H1 (cell line): ENCODE measurements around the gene CDCA4. TPM values are rescaled to one million over a fixed set of nuclear protein-coding genes. Genes with fewer than 3 reads are reported as not detected.

ENCODE experiments used
- CTCF ChIA-PET: fragments of 300-600 bp; sonication (Branson Sonifier 250); formaldehyde crosslinking; loops from one replicate; lab custom pipeline; 2021; ENCODE audit not compliant: partially characterized antibody; lab: Charles Lee
- POLR2A ChIA-PET: fragments of 300-600 bp; sonication (Branson Sonifier 250); formaldehyde crosslinking; loops from one replicate; lab custom pipeline; 2021; ENCODE audit warnings: inconsistent platforms; ENCODE audit not compliant: partially characterized antibody; lab: Charles Lee
- DNase-seq, 2 experiments: peaks; one replicate each; pipeline versions ENCODE4 v3.0.0 to v3.0.0-alpha.2; 2010 to 2022; ENCODE audit warnings: low spot score in 2 of 2, low read depth in 1 of 2, mixed read lengths in 1 of 2
- FAIRE-seq: peaks from 2 replicates; lab custom pipeline; 2011; peaks lifted over from hg19 to GRCh38; lab: Jason Lieb, UNC
- H2AFZ ChIP-seq: 2 replicates; pipeline ENCODE4 v1.8.1; 2012; ENCODE audit warnings: low read length, inconsistent platforms
- H2AK5ac ChIP-seq: 2 replicates; pipeline ENCODE4 v1.6.1; 2013; ENCODE audit warnings: low read depth, low read length
- H2BK120ac ChIP-seq: replicated peaks from 2 replicates; pipeline ENCODE3; 2013; ENCODE audit warnings: low read depth, low read length, inconsistent platforms
- H2BK12ac ChIP-seq: 2 replicates; pipeline ENCODE4 v1.6.1; 2013; ENCODE audit warnings: low read depth, low read length
- H2BK15ac ChIP-seq: 2 replicates; pipeline ENCODE4 v1.6.1; 2013; ENCODE audit warnings: low read length
- H2BK20ac ChIP-seq: 2 replicates; pipeline ENCODE4 v1.6.1; 2013; ENCODE audit warnings: low read length
- H2BK5ac ChIP-seq: 2 replicates; pipeline ENCODE4 v1.6.1; 2013; ENCODE audit warnings: low read depth, low read length
- H3K14ac ChIP-seq: 2 replicates; pipeline ENCODE4 v1.6.1; 2013; ENCODE audit warnings: inconsistent platforms; ENCODE audit not compliant: insufficient read length
- H3K18ac ChIP-seq: 2 replicates; pipeline ENCODE4 v1.6.1; 2013; ENCODE audit warnings: low read length; ENCODE audit errors: extremely low read depth
- H3K23ac ChIP-seq: 2 replicates; pipeline ENCODE4 v1.6.1; 2013; ENCODE audit warnings: inconsistent platforms; ENCODE audit not compliant: insufficient read length
- H3K23me2 ChIP-seq: 2 replicates; pipeline ENCODE4 v1.6.1; 2013; ENCODE audit warnings: low read depth, low read length
- H3K27ac ChIP-seq: 2 replicates; pipeline ENCODE4 v1.6.1; 2011; ENCODE audit warnings: low read depth, low read length, inconsistent platforms
- H3K27me3 ChIP-seq, 4 experiments: replicated peaks in 1 of 4; 1 replicate in 1 of 4; 2 replicates in 3 of 4; pipeline versions ENCODE4 v1.6.1 to v1.8.1; 2011 to 2013; ENCODE audit warnings: low read length in 3 of 4, mild to moderate bottlenecking in 3 of 4, inconsistent platforms in 2 of 4, mixed read lengths in 2 of 4, moderate library complexity in 1 of 4; ENCODE audit not compliant: control insufficient read depth in 3 of 4, insufficient read depth in 3 of 4; ENCODE audit errors: extremely low read depth in 1 of 4
- H3K36me3 ChIP-seq, 4 experiments: 2 replicates each; pipeline versions ENCODE4 v1.6.1 to v1.8.1; 2011 to 2013; ENCODE audit warnings: mild to moderate bottlenecking in 4 of 4, low read length in 3 of 4, moderate library complexity in 2 of 4, control low read depth in 1 of 4, inconsistent platforms in 1 of 4; ENCODE audit not compliant: insufficient read depth in 4 of 4, control insufficient read depth in 2 of 4
- H3K4ac ChIP-seq: replicated peaks from 2 replicates; pipeline ENCODE3; 2013; ENCODE audit warnings: low read length, low read depth, mixed read lengths, inconsistent platforms; ENCODE audit not compliant: insufficient read length
- H3K4me1 ChIP-seq, 4 experiments: replicated peaks in 1 of 4; 1 replicate in 1 of 4; 2 replicates in 3 of 4; pipeline versions ENCODE4 v1.6.1 to v1.8.1; 2011 to 2013; ENCODE audit warnings: low read length in 3 of 4, inconsistent platforms in 2 of 4, mixed read lengths in 1 of 4; ENCODE audit not compliant: insufficient read depth in 4 of 4, control insufficient read depth in 3 of 4
- H3K4me2 ChIP-seq, 2 experiments: 2 replicates each; pipeline versions ENCODE4 v1.6.1 to v1.8.1; 2011 to 2013; ENCODE audit warnings: low read depth in 2 of 2, low read length in 2 of 2, control low read depth in 1 of 2, inconsistent platforms in 1 of 2, mild to moderate bottlenecking in 1 of 2; ENCODE audit not compliant: insufficient read depth in 1 of 2
- H3K4me3 ChIP-seq, 4 experiments: fragments of 200-600, 300-600 bp in 1 of 4; sonication (generic), shearing (Covaris generic), sonication (Bioruptor Twin) in 1 of 4; 2 replicates each; pipeline versions ENCODE4 v1.5.1 to v1.8.1; 2011 to 2016; ENCODE audit warnings: low read length in 4 of 4, low read depth in 3 of 4, control low read depth in 2 of 4, inconsistent platforms in 2 of 4, mild to moderate bottlenecking in 2 of 4, mixed read lengths in 1 of 4, moderate library complexity in 1 of 4; ENCODE audit not compliant: insufficient read depth in 2 of 4; ENCODE audit errors: extremely low read depth in 1 of 4
- H3K56ac ChIP-seq: replicated peaks from 2 replicates; pipeline ENCODE3; 2013; ENCODE audit warnings: low read depth, mild to moderate bottlenecking, mixed read lengths, low read length, inconsistent platforms; ENCODE audit not compliant: insufficient read length
- H3K79me1 ChIP-seq: 2 replicates; pipeline ENCODE4 v1.6.1; 2013; ENCODE audit warnings: low read depth, low read length, control low read depth
- H3K79me2 ChIP-seq, 2 experiments: 2 replicates each; pipeline versions ENCODE4 v1.6.1 to v1.8.1; 2012 to 2013; ENCODE audit warnings: low read length in 2 of 2, mild to moderate bottlenecking in 2 of 2, inconsistent platforms in 1 of 2; ENCODE audit not compliant: insufficient read depth in 2 of 2, control insufficient read depth in 1 of 2
- H3K9ac ChIP-seq, 4 experiments: replicated peaks in 1 of 4; 1 replicate in 1 of 4; 2 replicates in 3 of 4; pipeline versions ENCODE4 v1.6.1 to v1.8.1; 2011 to 2013; ENCODE audit warnings: low read depth in 3 of 4, low read length in 3 of 4, control low read depth in 2 of 4, mild to moderate bottlenecking in 2 of 4, moderate library complexity in 2 of 4, inconsistent platforms in 1 of 4; ENCODE audit errors: extremely low read depth in 1 of 4
- H3K9me3 ChIP-seq, 2 experiments: 2 replicates each; pipeline versions ENCODE4 v1.6.1 to v1.8.1; 2012 to 2013; ENCODE audit warnings: mild to moderate bottlenecking in 2 of 2, moderate library complexity in 2 of 2, control low read depth in 1 of 2, inconsistent platforms in 1 of 2, low read depth in 1 of 2, low read length in 1 of 2, mixed read lengths in 1 of 2; ENCODE audit not compliant: insufficient read depth in 2 of 2
- H4K20me1 ChIP-seq, 2 experiments: replicated peaks in 1 of 2; 2 replicates each; pipeline versions ENCODE3 to v1.8.1; 2011 to 2013; ENCODE audit warnings: inconsistent platforms in 2 of 2, low read length in 2 of 2, mild to moderate bottlenecking in 1 of 2; ENCODE audit not compliant: insufficient read depth in 2 of 2, control insufficient read depth in 1 of 2
- H4K5ac ChIP-seq: 2 replicates; pipeline ENCODE4 v1.6.1; 2013; ENCODE audit warnings: low read length, low read depth, mixed read lengths, inconsistent platforms; ENCODE audit not compliant: insufficient read length
- H4K8ac ChIP-seq: 2 replicates; pipeline ENCODE4 v1.8.0; 2013; ENCODE audit warnings: mild to moderate bottlenecking, moderate library complexity, low read length, inconsistent platforms; ENCODE audit not compliant: insufficient read depth; ENCODE audit errors: extremely low read depth
- H4K91ac ChIP-seq: replicated peaks from 2 replicates; pipeline ENCODE3; 2013; ENCODE audit warnings: low read length, mixed read lengths, inconsistent platforms; ENCODE audit not compliant: insufficient read length
- ASH2L ChIP-seq: fragments of 200-600, 300-600 bp; sonication (generic); IDR thresholded peaks from one replicate; pipeline ENCODE4 v1.7.1; 2017; ENCODE audit warnings: low read length
- CBX8 ChIP-seq: fragments of 300-800, 300-1000 bp; sonication (generic); IDR thresholded peaks from 2 replicates; pipeline ENCODE4 v1.7.1; 2016; ENCODE audit warnings: low read depth, low read length, borderline replicate concordance
- GTF2F1 ChIP-seq: IDR thresholded peaks from 2 replicates; pipeline ENCODE4 v1.6.1; 2012; ENCODE audit warnings: low read depth, low read length, improper control_type of control experiment, borderline replicate concordance
- WGBS, 2 experiments: shearing (Covaris generic) in 1 of 2; methylation state at CpG; one replicate each; pipeline versions ENCODE4 v1.1.6 to v1.1.7; 2013 to 2015; ENCODE audit warnings: low lambda C conversion rate in 2 of 2, mixed read lengths in 2 of 2, inconsistent platforms in 1 of 2, low coverage in 1 of 2, missing lambda C conversion rate in 1 of 2; ENCODE audit not compliant: insufficient replicate concordance in 2 of 2, insufficient coverage in 1 of 2, insufficient read length in 1 of 2; ENCODE audit errors: extremely low coverage in 1 of 2, missing lambda C conversion rate in 1 of 2; 5-methylcytosine and 5-hydroxymethylcytosine counted together
- polyA plus RNA-seq, 7 experiments: library from polyadenylated mRNA; depleted of rRNA in 3 of 7; stranded (reverse) in 5 of 7; unstranded in 2 of 7; fragments of >200 nt in 5 of 7; fragments of 200-250 nt in 2 of 7; gene quantifications; 1 replicate in 5 of 7; 2 replicates in 1 of 7; 4 replicates in 1 of 7; pipeline versions ENCODE4 v1.2.1 to v1.2.3, GENCODE V29; 2011 to 2013; ENCODE audit warnings: missing spikeins in 2 of 7, mixed read lengths in 2 of 7
- total RNA-seq: library from RNA; stranded (reverse); fragmentation: NEBNext Ultra II Directional; extraction: Animal tissue kit (Norgen Biotek cat#: 25700); gene quantifications from 2 replicates; pipeline ENCODE4 v1.2.1, GENCODE V29; 2021
- TF ChIP-seq, protein P1 (sequence below): IDR thresholded peaks from 2 replicates; pipeline ENCODE4 v1.6.1; 2012; ENCODE audit warnings: inconsistent platforms

Gene CDCA4
- total and polyA plus RNA-seq, 2 of the 8 experiments (the other 6 are each of a cell fraction or from before 2014, with no cell fraction given), result 49.9 to 62.4 TPM

- Histone ChIP-seq H3K79me1 (no peaks in the 10 kb centered on the region), H3K14ac (no peak overlapping the region), H2BK15ac (no peak overlapping the region), H2BK12ac (no peak overlapping the region), H2BK20ac (no peak overlapping the region), H3K18ac (no peak overlapping the region), H3K27me3 (peaks cover 0 to 8% (median 7%) of the 10 kb centered on the region in 4 experiments; a peak in 4 of 7 replicates), H3K23me2 (no peaks in the 10 kb centered on the region), H2BK5ac (no peak overlapping the region), H3K36me3 (no peaks in the 10 kb centered on the region), H3K56ac (no peak overlapping the region), H3K4me3 (no peak overlapping the region), H3K9ac (no peak overlapping the region), H2AK5ac (no peak overlapping the region), H3K9me3 (no peaks in the 10 kb centered on the region), H3K79me2 (no peaks in the 10 kb centered on the region), H4K91ac (no peak overlapping the region), H2AFZ (no peak overlapping the region), H3K23ac (no peak overlapping the region), H4K5ac (no peak overlapping the region), H3K4me2 (no peak overlapping the region), H2BK120ac (no peak overlapping the region), H3K27ac (no peak overlapping the region), H3K4ac (no peak overlapping the region), H4K20me1 (no peaks in the 10 kb centered on the region), H3K4me1 (peaks cover 0 to 2% (median under 1%) of the 10 kb centered on the region in 4 experiments; a peak in 2 of 7 replicates), H4K8ac (no peak overlapping the region; the same call in 1 of the 2 replicates)
- POLR2A ChIA-PET, result interaction anchor here (1.1 to 1.7 kb wide), 2 partner anchors 20 to 52 kb away, joined by 3 to 4 read pairs; no protein-coding TSS in a partner anchor
- FAIRE-seq (no peak), DNase-seq (no peak)
- CTCF ChIA-PET, result interaction anchor here (0.7 to 8.5 kb wide), 12 partner anchors 11 to 147 kb away, joined by 3 to 161 read pairs (median 4); partner anchors contain the start of gene CDCA4
- WGBS, 2 experiments, result 90% methylated on average over 16 of the region's 17 CpGs; no CpG with 5 or more reads in 1 of the 2 experiments
- TF ChIP-seq CBX8 (no peak), GTF2F1 (no peak), ASH2L (no peak)
- TF ChIP-seq, protein P1, sequence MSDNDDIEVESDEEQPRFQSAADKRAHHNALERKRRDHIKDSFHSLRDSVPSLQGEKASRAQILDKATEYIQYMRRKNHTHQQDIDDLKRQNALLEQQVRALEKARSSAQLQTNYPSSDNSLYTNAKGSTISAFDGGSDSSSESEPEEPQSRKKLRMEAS, result no peak
These were observed 21.9 kb upstream of the CDCA4 start for GRCh38 chr14:105042813-105043212.
